Sigmoid colon (tissue), 7 donors: ENCODE results near the gene CDC73. TPM values are rescaled to one million over a fixed set of nuclear protein-coding genes. Genes with fewer than 3 reads are reported as not detected.

Experiments used
- DNase-seq: peaks from one replicate; pipeline ENCODE4 v3.0.0-alpha.2; 2019
- H3K27ac ChIP-seq, 4 donors: fragments of 200-600 bp; sonication (generic); one replicate each; pipeline ENCODE4 v1.5.1; 2016 to 2019; ENCODE audit warnings: mild to moderate bottlenecking in 1 of 4
- H3K27me3 ChIP-seq, 3 donors: fragments of 200-600 bp; sonication (generic); one replicate each; pipeline ENCODE4 v1.5.1; 2019; ENCODE audit warnings: mild to moderate bottlenecking in 1 of 3
- H3K36me3 ChIP-seq, 4 donors: fragments of 200-600 bp; sonication (generic); one replicate each; pipeline ENCODE4 v1.5.1; 2016 to 2019
- H3K4me1 ChIP-seq, 4 donors: fragments of 200-600 bp; sonication (generic); one replicate each; pipeline ENCODE4 v1.5.1; 2017 to 2019
- H3K4me3 ChIP-seq, 4 donors: fragments of 200-600 bp; sonication (generic); one replicate each; pipeline ENCODE4 v1.5.1; 2017 to 2019; ENCODE audit warnings: mild to moderate bottlenecking in 2 of 4, moderate library complexity in 1 of 4
- H3K9me3 ChIP-seq, 4 donors: fragments of 200-600 bp in 3 of 4; sonication (generic) in 3 of 4; one replicate each; pipeline versions ENCODE4 v1.5.1 to v1.6.1; 2013 to 2019
- CTCF ChIP-seq, 4 experiments: fragments of 450-650 bp in 3 of 4; fragments of 200-600 bp in 1 of 4; IDR thresholded peaks; one replicate each; pipeline ENCODE4 v1.5.1; 2016 to 2019; ENCODE audit warnings: antibody characterized with exemption in 4 of 4, mild to moderate bottlenecking in 3 of 4, moderate library complexity in 2 of 4
- EP300 ChIP-seq, 4 donors: sonication (generic); formaldehyde crosslinking; IDR thresholded peaks; one replicate each; pipeline ENCODE4 v1.6.1; 2017; ENCODE audit warnings: antibody characterized with exemption in 4 of 4
- POLR2A ChIP-seq, 2 donors: fragments of 450-650 bp; IDR thresholded peaks; one replicate each; pipeline ENCODE4 v1.6.1; 2016; ENCODE audit warnings: antibody characterized with exemption in 2 of 2, mild to moderate bottlenecking in 2 of 2, moderate library complexity in 2 of 2
- POLR2AphosphoS5 ChIP-seq, 4 donors: sonication (generic); formaldehyde crosslinking; IDR thresholded peaks; one replicate each; pipeline ENCODE4 v1.6.1; 2017; ENCODE audit warnings: antibody characterized with exemption in 4 of 4
- WGBS, 2 donors: extraction: QIAGEN DNeasy Blood & Tissue Kit; methylation state at CpG; one replicate each; pipeline ENCODE4 v1.1.7; 2013; 5-methylcytosine and 5-hydroxymethylcytosine counted together
- intact Hi-C: fragments of 100-400 bp; cut with DNase I; formaldehyde crosslinking; loops from one replicate; pipeline ENCODE4 v1.15.1; 2023
- polyA plus RNA-seq, 3 donors: library from polyadenylated mRNA; stranded (reverse); fragments of 200-250 nt; gene quantifications; one replicate each; pipeline ENCODE4 v1.2.3, GENCODE V29; 2013
- total RNA-seq, 4 donors: library from RNA; depleted of rRNA; stranded (reverse); fragments of >200 nt; gene quantifications; one replicate each; pipeline ENCODE4 v1.1.0, GENCODE V29; 2016
- donor health status: healthy with polysubstance abuse.
- donor health status: Bipolar disorder and iron deficiency.
- donor health status: healthy.

The CDC73 gene
- total and polyA plus RNA-seq, 7 donors, result 13.2 to 72.4 (median 45.7) TPM

- intact Hi-C loops, result no loop called here
- Histone ChIP-seq H3K27me3 (no peaks in the 10 kb centered on the region), H3K4me3 (no peak overlapping the region), H3K9me3 (no peaks in the 10 kb centered on the region), H3K4me1 (no peaks in the 10 kb centered on the region), H3K36me3 (peaks cover 6 to 82% (median 25%) of the 10 kb centered on the region in 4 donors), H3K27ac (no peak overlapping the region)
- TF ChIP-seq POLR2A (IDR thresholded peaks at IDR 0.05), result no peak
- TF ChIP-seq EP300 (IDR thresholded peaks at IDR 0.05), result no peak
- no peak for TF ChIP-seq CTCF (IDR thresholded peaks at IDR 0.05)
- TF ChIP-seq POLR2AphosphoS5 (IDR thresholded peaks at IDR 0.05), result no peak
- DNase-seq, result no peak
- 91 to 94% methylated on average over 6 of the region's 6 CpGs for WGBS, 2 donors
Observed at GRCh38 chr1:193083365-193084088, 38.3 kb upstream of the CDC73 start.

DNA sequence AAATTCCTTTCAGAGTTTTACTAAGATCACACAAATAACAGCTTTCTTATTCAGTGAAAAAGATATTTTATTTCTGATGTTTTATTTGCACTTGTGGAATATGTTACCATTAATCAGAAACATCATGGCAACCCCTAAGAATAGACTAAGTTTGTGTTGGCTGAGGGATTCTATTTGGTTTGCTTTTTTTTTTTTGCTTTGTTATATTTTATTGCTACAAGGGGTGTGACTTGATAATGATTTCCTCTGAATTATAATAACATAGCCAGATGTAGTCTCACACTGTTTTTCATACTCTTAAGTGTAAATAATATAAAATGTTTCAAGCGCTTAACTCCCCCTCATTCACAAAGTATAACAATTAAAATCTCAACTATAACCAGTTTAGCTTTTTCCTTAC is 36.6 kb upstream of the CDC73 start:
- intact Hi-C loops, result no loop called here
- no peak for TF ChIP-seq EP300 (IDR thresholded peaks at IDR 0.05)
- no peak for TF ChIP-seq POLR2A (IDR thresholded peaks at IDR 0.05)
- no peak for TF ChIP-seq CTCF (IDR thresholded peaks at IDR 0.05)
- no peak for TF ChIP-seq POLR2AphosphoS5 (IDR thresholded peaks at IDR 0.05)
- Histone ChIP-seq H3K4me3 (no peak overlapping the region), H3K27ac (no peak overlapping the region), H3K36me3 (peaks cover 0 to 74% (median 23%) of the 10 kb centered on the region in 4 donors), H3K4me1 (no peaks in the 10 kb centered on the region), H3K9me3 (no peaks in the 10 kb centered on the region), H3K27me3 (no peaks in the 10 kb centered on the region)
- DNase-seq, result no peak
- 29 to 67% methylated on average over 1 of the region's 1 CpG for WGBS, 2 donors

- Histone ChIP-seq H3K4me3 (no peak overlapping the region), H3K36me3 (peaks cover 0 to 74% (median 23%) of the 10 kb centered on the region in 4 donors), H3K9me3 (no peaks in the 10 kb centered on the region), H3K27me3 (no peaks in the 10 kb centered on the region), H3K27ac (no peak overlapping the region), H3K4me1 (no peaks in the 10 kb centered on the region)
- no peak for TF ChIP-seq EP300 (IDR thresholded peaks at IDR 0.05)
- TF ChIP-seq CTCF (IDR thresholded peaks at IDR 0.05), result no peak
- TF ChIP-seq POLR2AphosphoS5 (IDR thresholded peaks at IDR 0.05), result no peak
- no peak for TF ChIP-seq POLR2A (IDR thresholded peaks at IDR 0.05)
- 91% methylated on average over 3 of the region's 3 CpGs for WGBS, 2 donors
- DNase-seq, result no peak
- intact Hi-C loops, result no loop called here
Observed at GRCh38 chr1:193086342-193086741, 35.5 kb upstream of the CDC73 start.

GRCh38 chr1:193087893-193088292 is 33.9 kb upstream of the CDC73 start:
- intact Hi-C loops, result no loop called here
- H3K36me3 ChIP-seq, result peaks cover 0 to 66% (median 15%) of the 10 kb centered on the region in 4 donors
- no peaks in the 10 kb centered on the region for H3K4me1 ChIP-seq
- WGBS, 2 donors, result 48 to 69% methylated on average over 3 of the region's 3 CpGs
- no peak for DNase-seq
- TF ChIP-seq POLR2A (IDR thresholded peaks at IDR 0.05) (no peak), EP300 (IDR thresholded peaks at IDR 0.05) (no peak), CTCF (IDR thresholded peaks at IDR 0.05) (no peak), POLR2AphosphoS5 (IDR thresholded peaks at IDR 0.05) (no peak)
- no peak overlapping the region for H3K27ac ChIP-seq
- no peak overlapping the region for H3K4me3 ChIP-seq
- H3K27me3 ChIP-seq, result no peaks in the 10 kb centered on the region
- H3K9me3 ChIP-seq, result no peaks in the 10 kb centered on the region
